NCI-H146 (cell line): ENCODE measurements around the gene AFF1.

ENCODE experiments used
- DNase-seq: peaks from one replicate; lab custom pipeline; 2025; lab: John Stamatoyannopoulos, UW

The AFF1 gene, protein sequence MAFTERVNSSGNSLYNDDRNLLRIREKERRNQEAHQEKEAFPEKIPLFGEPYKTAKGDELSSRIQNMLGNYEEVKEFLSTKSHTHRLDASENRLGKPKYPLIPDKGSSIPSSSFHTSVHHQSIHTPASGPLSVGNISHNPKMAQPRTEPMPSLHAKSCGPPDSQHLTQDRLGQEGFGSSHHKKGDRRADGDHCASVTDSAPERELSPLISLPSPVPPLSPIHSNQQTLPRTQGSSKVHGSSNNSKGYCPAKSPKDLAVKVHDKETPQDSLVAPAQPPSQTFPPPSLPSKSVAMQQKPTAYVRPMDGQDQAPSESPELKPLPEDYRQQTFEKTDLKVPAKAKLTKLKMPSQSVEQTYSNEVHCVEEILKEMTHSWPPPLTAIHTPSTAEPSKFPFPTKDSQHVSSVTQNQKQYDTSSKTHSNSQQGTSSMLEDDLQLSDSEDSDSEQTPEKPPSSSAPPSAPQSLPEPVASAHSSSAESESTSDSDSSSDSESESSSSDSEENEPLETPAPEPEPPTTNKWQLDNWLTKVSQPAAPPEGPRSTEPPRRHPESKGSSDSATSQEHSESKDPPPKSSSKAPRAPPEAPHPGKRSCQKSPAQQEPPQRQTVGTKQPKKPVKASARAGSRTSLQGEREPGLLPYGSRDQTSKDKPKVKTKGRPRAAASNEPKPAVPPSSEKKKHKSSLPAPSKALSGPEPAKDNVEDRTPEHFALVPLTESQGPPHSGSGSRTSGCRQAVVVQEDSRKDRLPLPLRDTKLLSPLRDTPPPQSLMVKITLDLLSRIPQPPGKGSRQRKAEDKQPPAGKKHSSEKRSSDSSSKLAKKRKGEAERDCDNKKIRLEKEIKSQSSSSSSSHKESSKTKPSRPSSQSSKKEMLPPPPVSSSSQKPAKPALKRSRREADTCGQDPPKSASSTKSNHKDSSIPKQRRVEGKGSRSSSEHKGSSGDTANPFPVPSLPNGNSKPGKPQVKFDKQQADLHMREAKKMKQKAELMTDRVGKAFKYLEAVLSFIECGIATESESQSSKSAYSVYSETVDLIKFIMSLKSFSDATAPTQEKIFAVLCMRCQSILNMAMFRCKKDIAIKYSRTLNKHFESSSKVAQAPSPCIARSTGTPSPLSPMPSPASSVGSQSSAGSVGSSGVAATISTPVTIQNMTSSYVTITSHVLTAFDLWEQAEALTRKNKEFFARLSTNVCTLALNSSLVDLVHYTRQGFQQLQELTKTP

DNA sequence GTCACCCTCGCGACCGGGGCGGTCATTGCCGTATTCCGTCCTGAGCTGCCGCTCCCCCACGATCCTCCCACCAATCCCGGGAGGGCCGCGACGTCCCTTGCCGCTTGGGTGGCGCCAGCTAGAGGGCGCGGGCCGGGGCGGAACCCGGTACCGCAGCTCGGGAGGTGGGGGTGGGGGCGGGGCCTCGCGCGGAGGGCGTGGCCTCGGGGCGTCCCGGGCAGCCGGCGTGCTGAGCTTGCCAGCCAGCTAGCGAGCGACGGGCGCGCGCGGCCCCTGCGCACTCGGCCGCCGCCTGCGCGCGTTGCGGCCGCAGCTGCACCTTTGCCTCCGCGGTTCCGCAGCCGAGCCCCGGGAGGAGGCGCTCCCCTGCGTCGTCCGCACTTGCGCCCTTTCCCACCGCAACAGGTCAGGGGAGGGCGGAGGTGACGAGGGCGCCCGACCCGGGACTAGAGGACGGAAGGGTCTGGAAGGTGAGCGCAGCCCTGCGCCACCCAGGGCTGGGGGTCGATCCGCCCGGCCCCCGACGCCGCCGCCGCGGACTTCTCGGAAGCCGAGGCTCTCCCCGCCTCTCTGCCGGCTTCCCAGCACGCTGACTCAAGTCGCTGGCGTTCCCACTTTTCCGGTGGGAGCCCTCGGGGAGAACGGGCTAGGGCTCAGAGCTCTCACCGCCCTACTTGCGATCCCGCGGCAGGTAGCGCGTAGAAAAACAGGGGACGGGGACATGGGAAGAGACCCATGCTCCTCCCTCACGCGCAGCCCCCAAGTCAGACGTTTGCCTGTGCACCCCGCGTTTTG lies at the start of gene AFF1:
AFF1 (plus strand) TSS at position 241 of the 795 bp plus-strand sequence. CDS start 13,523 bp downstream, outside the sequence.
- DNase-seq, result peak; percentile 49

DNA sequence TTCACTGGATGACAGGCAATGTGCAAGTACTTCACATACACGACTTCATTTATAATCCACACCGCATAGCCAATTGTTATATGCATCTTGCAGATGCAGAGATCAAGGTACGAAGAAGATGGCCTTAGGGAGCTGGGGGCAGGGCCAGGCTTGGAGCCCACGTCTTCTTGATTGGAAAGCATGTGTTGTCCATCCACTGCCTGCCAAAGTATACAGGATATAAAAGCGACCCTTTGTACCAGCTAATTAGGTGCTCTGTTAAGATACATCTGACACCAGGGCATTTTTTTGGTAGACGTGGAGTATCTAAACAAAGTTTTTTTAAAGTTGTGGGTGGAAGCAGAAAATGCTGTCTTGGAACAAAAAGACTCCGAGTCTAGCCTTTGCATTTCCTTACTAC lies 44.0 kb upstream of the AFF1 start:
- DNase-seq, result no peak

DNA sequence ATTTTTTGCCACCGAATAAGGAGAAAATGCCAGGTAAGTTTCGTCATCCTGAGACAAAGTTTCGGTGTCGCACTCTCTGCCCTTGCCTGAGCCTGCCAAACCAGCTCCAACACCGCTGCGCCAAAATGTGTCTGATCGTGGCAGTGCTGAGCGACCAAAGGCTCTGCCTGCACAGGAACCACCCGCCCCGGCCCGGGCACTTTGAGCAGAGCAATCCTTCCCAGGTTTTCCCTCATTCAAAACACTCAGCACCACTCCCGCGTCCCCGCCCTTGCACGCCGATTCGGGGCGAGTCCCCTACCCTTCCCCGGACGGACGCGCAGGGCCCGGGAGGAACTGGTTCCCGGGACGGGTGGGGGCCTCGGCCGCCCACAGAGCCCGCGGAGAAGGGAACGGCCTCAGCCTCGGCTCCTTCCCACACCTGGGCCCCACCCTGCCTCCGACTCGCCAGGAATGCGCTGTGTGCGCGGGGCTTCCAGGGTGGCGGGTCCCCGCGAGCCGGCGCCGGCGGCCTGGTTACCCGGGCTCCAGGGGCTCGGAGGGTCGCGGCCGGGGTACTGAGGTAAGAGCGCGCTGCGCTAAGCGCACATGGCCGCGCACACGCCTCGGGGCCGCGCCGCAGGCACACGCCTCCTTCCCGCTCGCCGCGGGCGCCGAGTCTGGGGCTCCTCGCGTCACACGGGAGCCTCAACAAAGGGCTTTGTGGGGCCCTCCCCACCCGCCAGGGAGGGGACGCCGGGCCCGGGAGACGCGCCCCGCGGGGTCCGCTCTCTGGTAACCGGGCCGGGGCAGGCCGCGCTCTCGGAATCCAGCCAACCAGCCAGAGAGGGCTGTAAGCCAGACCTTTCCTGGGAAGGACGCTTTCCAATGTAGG lies 42.8 kb upstream of the AFF1 start, which contains the start of gene C4orf36:
C4orf36 (minus strand) TSS at position 661 of the 874 bp plus-strand sequence. CDS start 902 bp downstream, outside the sequence.
- DNase-seq, result peak; percentile 36

DNA sequence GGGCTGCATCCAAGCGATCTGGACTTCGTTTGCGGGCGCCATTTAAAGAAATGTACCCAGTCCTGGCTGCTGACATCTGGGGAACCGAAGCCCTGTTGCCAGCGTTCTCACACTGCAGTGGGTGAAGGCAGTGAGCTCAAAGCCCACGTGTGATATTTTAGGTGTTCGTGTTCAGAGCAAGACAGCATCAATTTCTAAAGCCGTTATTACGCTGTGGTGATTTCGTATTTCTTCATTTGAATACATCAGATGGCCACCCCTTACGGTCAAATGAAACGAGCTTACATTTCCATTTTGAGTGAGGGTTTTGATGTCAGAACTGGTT lies 42.2 kb upstream of the AFF1 start:
- no peak for DNase-seq

DNA sequence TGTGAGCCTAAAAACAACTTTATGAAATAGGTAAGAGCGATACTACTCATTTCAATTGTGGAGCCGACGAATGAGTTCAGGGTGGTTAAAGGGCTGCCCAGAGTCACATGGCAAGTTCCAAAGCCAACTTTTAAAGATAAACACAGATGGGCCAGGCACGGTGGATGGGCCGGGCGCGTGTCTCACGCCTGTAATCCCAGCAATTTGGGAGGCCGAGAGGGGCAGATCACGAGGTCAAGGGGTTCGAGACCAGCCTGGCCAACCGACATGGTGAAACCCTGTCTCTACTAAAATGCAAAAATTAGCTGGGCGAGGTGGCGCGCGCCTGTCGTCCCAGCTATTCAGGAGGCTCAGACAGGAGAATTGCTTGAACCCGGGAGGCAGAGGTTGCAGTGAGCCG lies 41.7 kb upstream of the AFF1 start:
- DNase-seq, result no peak

DNA sequence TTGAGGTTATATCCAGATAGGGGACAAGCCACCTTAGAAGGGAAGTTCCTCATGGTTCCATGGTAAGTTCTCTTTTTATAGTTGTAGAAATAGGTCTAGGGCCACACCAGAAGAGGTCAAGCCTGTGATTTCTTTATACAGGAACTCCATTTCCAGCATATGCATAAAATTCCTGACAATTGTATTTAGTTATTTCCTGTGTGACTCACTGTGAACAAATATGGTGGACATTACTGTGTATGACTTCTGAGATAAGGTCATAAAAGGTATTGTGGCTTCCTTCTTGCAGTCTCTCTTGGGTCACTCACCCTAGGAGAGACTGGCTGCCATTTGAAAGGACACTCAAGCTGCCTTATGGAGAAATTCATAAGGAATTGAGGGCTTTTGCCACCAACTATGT lies 40.4 kb upstream of the AFF1 start:
- DNase-seq, result no peak

DNA sequence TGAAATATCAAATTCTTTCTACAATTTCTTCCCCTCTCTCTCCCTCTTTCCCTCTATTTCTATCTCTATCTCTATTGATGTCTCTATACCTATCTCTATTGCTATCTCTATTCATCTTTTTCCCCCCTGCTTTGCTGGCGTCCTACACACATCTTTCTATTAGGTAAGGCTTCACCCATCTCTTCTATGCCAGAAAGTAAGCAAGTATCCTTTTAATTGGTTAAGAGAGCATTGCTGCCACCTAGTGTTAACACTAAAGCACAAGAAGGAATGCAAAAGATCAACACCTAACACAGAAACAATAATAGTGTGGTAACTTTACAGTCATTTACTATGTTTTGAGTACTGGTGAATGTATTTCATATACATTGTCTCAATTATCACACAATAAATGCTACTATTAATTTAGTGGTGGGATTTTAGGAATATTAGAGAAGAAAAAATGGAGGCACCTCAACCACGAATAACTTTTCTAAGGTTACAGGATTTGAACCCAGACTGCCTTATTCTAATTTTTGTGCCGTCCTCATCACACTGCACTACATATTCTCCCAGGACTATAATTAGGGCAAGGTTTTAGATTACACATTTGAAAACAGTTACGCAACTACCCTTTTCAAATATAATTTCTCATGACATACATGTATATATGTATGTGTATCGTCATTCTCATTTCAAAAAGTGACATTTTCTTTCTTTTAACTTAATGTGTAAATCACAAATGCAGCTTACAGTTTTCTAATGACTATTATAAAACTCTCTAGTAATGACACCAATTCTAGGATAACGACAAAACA lies 38.9 kb upstream of the AFF1 start:
- peak; percentile 27 for DNase-seq

DNA sequence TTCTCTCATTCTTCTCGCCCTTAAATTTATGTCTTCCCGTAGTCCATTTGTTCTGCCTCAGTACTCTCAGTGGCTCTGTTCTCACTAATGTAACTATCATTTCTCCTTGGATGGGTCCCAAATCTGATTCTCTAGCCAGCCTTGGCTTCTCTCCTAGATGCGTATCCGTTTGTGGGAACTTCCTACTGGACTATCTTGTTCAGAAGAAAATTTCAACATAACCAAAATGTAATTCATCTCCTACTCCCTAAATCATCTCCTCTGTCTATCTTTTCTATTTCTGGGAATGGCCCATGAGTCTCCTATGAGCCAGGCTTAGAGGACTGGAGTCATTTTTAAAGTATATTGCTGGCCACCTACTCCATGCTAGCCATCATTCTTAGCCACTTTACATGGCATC lies 38.2 kb upstream of the AFF1 start:
- no peak for DNase-seq

DNA sequence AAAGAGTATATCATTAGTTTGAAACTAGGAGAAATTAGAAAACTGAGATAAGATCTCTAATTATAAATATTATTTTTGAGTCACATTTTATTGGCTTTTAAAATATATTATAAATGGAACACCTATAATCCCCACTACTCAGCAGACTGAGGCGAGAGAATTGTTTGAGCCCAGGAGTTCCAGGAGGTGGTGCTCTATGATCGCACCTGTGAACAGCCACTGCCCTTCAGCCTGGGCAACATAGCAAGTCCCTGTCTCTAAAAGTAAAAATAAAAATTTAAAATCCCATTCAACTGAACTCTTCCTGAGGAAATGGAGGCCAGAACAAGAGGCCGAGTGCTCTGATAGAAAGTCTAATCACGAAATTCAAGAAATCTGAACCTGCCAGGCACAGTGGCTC lies 36.2 kb upstream of the AFF1 start:
- no peak for DNase-seq

DNA sequence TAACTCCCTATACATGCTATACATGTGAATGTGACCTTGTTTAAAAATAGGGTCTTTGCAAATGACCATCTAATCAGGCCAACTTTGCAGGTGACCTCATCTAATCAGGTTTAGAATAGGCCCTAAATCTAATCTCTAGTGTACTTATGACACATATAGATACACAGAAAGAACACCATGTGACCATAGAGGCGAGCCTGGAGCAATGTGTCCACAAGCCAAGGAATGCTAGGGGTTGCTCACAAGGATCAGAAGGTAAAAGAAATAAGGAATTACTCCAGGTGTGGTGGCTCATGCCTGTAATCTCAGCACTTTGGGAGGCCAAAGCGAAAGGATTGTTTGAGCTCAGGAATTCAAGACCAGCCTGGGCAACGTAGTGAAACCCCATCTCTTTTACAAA lies 32.9 kb upstream of the AFF1 start:
- no peak for DNase-seq

DNA sequence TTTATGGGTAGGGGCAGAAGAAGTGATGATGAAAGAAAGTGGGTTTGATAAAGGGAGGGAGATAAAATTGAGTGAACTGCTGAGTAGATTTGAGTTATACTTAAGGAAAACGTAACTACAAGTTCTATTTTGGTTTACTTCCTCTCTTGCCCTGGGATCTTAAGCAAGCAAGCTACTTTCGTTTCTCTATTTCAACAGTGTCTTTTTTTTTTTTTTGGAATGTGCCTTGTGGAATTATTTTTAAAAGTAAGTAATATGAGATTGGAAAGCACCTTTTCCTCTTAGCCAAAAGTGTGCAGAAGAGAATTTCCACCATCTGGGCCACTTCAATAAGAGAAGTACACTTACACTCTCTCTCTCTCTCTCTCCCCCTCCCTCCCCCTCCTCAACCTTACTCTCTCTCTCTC lies 26.6 kb upstream of the AFF1 start:
- DNase-seq, result no peak

DNA sequence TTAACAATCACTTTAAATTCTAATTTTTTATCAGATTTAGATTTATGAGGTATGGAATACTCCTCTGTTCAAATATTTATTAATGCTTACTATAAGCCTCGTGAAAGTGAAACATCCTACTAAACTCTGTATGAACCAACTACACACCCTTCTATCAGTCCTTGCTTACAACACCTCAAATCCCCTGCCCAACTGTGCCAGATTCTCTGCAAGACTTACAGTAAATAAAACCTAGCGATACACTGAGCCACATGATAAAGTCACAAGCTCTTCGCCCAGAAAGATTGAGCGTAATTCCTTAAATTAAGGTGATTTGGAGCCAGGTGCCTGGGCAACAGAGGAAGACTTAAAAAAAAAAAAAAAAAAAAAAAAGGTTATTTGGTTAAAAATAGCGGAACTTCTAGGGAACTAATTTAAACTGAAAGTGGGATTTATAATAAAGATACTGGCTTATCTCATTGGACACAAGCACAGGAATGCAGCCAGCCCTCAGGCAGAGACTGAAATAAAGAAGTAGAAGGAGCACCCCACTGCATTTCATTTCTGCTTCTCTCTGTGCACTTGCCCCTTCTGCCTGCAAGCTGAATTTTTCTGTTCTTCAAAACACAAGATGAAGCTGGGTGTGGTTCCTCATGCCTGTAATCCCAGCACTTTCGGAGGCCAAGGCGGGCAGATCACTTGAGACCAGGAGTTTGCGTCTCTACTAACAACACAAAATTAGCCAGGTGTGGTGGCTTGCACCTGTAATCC lies 25.1 kb upstream of the AFF1 start:
- DNase-seq, result no peak

DNA sequence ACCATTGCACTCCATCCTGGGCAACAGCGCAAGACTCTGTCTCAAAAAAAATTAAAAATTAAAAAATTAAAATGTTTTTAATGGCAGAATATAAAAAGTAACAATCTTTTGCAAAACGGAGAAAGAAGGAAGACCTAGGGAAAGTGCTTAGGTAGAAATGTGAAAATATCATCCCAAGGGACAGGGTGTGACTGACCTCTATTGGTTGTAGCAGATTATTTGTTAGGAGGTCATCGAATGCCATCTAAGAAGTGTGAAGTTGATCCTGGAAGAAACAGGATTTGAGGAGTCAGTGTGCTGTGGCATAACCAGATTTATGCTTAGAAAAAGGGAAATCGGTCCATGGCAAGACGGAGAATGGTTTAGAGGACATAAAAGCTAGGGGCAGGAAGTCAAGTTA lies 24.4 kb upstream of the AFF1 start:
- DNase-seq, result no peak

DNA sequence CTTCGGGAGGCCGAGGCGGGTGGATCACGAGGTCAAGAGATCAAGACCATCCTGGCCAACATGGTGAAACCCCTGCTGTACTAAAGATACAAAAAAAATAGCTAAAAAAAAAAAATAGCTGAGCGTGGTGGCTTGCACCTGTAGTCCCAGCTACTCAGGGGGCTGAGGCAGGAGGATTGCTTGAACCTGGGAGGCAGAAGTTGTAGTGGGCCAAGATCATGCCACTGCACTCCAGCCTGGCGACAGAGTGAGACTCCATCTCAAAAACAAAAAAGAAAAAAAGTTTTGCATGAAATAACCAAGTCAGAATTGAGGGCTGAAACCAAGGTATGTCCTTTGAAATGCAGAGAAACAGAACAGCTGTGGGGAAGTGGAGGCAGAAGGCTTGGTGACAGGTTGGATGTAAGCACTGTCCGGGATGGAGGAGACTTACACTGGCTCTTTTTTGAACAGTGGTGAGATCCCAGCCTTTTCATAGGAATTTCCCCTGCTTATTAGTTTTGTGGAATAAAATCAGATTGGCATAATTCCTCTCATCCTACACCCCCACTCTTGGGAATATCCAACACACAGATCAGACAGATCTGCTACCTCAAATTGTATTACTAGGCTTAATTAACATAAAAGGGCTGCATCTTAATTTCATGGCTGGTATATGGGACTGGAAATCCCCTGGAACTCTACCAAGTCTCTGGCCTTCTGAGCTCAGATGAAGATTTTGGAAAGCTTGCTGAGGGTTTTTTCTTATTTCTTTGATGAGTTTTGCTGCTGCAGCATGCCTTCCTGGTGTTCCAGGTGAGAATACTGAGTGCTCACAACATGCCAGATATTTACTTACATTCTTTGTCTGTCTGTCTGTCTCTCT lies 23.8 kb upstream of the AFF1 start:
- DNase-seq, result no peak

DNA sequence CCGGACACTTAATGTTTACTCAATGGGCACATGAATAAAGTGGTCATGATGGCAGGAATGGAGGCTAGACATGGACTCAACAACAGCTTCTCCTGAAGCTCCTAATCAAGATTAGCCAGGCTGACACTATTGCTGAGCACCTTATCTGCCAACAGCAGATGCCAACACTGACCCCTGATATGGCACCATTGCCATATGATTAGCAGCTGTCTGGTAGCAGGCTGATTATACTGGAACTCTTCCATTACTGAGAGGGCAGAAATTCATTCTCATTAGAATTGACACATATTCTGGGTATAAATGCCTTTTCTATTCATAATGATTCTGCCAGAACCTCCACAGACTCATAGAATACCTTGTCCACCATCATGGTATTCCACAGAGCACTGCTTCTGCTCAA lies 18.4 kb upstream of the AFF1 start:
- no peak for DNase-seq

DNA sequence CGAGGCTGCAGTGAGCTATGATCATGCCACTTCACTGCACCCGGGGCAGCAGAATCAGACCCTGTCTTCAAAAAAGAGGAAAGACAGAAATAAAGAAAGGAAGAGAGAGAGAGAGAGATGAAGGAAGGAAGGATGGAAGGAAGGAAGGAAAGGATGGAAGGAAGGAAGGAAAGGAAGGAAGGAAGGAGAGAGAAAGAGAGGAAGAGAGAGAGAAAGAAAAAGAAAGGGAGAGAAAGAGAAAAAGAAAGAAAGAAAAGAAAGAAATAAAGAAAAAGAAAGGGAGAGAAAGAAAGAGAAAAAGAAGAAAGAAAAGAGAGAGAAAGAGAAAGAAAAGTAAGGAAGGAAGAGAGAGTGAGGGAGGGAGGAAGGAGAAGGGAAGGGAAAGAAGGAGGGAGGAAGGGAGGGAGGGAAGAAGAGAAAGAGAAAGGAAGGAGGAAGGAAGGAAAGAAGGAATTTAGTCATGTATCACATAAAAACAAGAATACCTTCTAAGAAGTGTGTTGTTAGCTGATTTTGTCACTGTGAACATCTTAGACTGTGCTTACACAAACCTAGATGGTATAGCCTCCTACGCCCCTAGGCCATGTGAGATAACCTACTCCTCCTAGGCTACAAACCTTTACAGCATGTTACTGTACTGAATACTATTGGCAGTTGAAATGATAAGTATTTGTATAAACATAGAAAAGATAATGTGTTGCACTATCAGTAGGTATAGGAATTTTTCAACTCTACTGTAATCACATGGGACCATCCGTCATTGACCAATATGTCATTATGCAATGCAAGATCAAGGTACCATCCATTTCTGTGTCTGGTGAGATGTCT lies 17.4 kb upstream of the AFF1 start:
- DNase-seq, result no peak

DNA sequence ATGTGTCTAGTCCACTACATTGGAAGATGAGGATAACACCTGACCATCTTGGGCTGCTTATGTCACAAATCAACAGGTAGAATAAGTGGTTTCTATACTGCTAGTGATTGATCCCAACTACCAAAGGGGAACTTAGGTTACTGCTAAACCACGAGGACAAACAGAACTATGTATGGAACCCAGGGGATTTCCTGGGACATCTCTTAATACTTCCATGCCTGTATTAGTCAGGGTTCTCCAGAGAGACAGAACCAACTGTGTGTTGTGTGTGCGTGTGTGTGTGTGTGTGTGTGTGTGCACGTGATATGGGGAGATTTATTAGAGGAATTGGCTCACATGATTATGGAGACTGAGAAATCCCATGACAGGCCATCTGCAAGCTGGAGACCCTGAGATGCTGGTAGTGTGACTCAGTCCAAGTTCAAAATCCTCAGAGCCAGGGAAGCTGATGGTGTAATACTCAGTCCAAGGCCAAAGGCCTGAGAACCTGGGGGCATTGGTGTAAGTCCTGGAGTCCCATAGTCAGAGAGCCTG lies 16.2 kb upstream of the AFF1 start:
- DNase-seq, result no peak
